ENCODE measurements around the gene MLLT10. TPM values are rescaled to one million over a fixed set of nuclear protein-coding genes. Genes with fewer than 3 reads are reported as not detected.

The MLLT10 gene
- total and polyA plus RNA-seq, 9 of the 15 experiments (the other 6 are each of a cell fraction or from before 2014, with no cell fraction given), result 18.8 to 81.4 (median 64.2) TPM

- H3K9ac ChIP-seq (ENCODE audit: insufficient read depth in 1 of 2, low read depth in 2 of 2, low read length in 2 of 2), result no peak overlapping the region
- TF ChIP-seq ZNF133 (CRISPR knock-in tag; IDR thresholded peaks at IDR 0.05), result no peak
- TF ChIP-seq POLR2AphosphoS2 (IDR thresholded peaks at IDR 0.05; ENCODE audit: low read length), result no peak
- no peak for TF ChIP-seq E4F1 (CRISPR knock-in tag; IDR thresholded peaks at IDR 0.05; ENCODE audit: borderline replicate concordance)
- no peak for TF ChIP-seq NFYB (IDR thresholded peaks at IDR 0.05; ENCODE audit: extremely low read depth, insufficient read length)
- TF ChIP-seq MNT (conservative IDR thresholded peaks at IDR 0.05), result no peak
- TF ChIP-seq MTA1 (IDR thresholded peaks at IDR 0.05; ENCODE audit: borderline replicate concordance), result no peak
- TF ChIP-seq ZBTB17 (CRISPR knock-in tag; IDR thresholded peaks at IDR 0.05), result no peak
- TF ChIP-seq ARNT (IDR thresholded peaks at IDR 0.05), result no peak
- TF ChIP-seq HMGXB4 (CRISPR knock-in tag; IDR thresholded peaks at IDR 0.05), result no peak
- no peak for TF ChIP-seq STAG1 (CRISPR knock-in tag; IDR thresholded peaks at IDR 0.05; ENCODE audit: borderline replicate concordance)
- TF ChIP-seq KLF10 (CRISPR knock-in tag; IDR thresholded peaks at IDR 0.05), result no peak
- no peak for TF ChIP-seq JUN (IDR thresholded peaks at IDR 0.05; ENCODE audit: borderline replicate concordance, low read depth, low read length)
- TF ChIP-seq JUN (CRISPR knock-in tag; IDR thresholded peaks at IDR 0.05; ENCODE audit: borderline replicate concordance), result no peak
- no peak for TF ChIP-seq TFAM (CRISPR knock-in tag; conservative IDR thresholded peaks at IDR 0.05)
- no peak for TF ChIP-seq GTF2A2 (tag; IDR thresholded peaks at IDR 0.05)
- no peak for TF ChIP-seq ZNF79 (CRISPR knock-in tag; IDR thresholded peaks at IDR 0.05; ENCODE audit: low read depth)
- no peak for TF ChIP-seq KDM4B (IDR thresholded peaks at IDR 0.05; ENCODE audit: borderline replicate concordance in 2 of 2, low read depth in 1 of 2)
- no TSS peak for BruUV-seq (replicated peaks)
- H3K9me1 ChIP-seq (ENCODE audit: control insufficient read depth, insufficient read depth, low read length), result no peaks in the 10 kb centered on the region
- ChIA-PET CTCF (ENCODE audit: low intra/inter-chr PET ratio) (no interaction called here), POLR2A (interaction anchor here (0.7 kb wide), 1 partner anchor 11 kb away, joined by 3 read pairs; no protein-coding TSS in a partner anchor)
- no peaks in the 10 kb centered on the region for H3K27me3 ChIP-seq (ENCODE audit: control insufficient read depth in 2 of 2, insufficient read depth in 2 of 2, low read length in 2 of 2)
- no peak overlapping the region for H2AFZ ChIP-seq (ENCODE audit: low read depth, low read length)
- no peaks in the 10 kb centered on the region; the same call in 1 of the 2 replicates for H3K9me3 ChIP-seq (replicated peaks; ENCODE audit: control insufficient read depth, insufficient read depth, low read depth, low read length)
- no peak overlapping the region for H3K27ac ChIP-seq (ENCODE audit: extremely low read depth, low read depth, low read length)
- no peaks in the 10 kb centered on the region for H4K20me1 ChIP-seq (replicated peaks; ENCODE audit: control insufficient read depth, insufficient read depth, low read length)
- H3K4me3 ChIP-seq, result no peak overlapping the region
- H3K4me2 ChIP-seq (ENCODE audit: insufficient read depth, low read length), result no peak overlapping the region
- no peaks in the 10 kb centered on the region for H3K36me3 ChIP-seq (ENCODE audit: control insufficient read depth, insufficient read depth, low read length)
- WGBS (ENCODE audit: insufficient coverage, low coverage, missing lambda C conversion rate), result 95% methylated on average over 4 of the region's 4 CpGs
- intact Hi-C loops (cut with micrococcal nuclease), result no loop called here
- no peaks in the 10 kb centered on the region for H3K79me2 ChIP-seq (ENCODE audit: control insufficient read depth, insufficient read depth, low read length)
- in situ Hi-C loops (cut with MboI), result no loop called here
- no peaks in the 10 kb centered on the region for H3K4me1 ChIP-seq (replicated peaks in 1 of 2; ENCODE audit: control insufficient read depth in 2 of 2, insufficient read depth in 2 of 2, low read length in 2 of 2)
- ATAC-seq (no peak), FAIRE-seq (no peak), DNase-seq (ENCODE audit: extremely low read depth in 1 of 4, low spot score in 3 of 4) (no peak)
Measured at GRCh38 chr10:21771219-21771618, 237.2 kb downstream of the MLLT10 start.
